Superior temporal gyrus (tissue), 1 donor: ENCODE measurements around the gene GFI1B.

Experiments used
- DNase-seq: peaks from one replicate; pipeline ENCODE4 v3.0.0-alpha.2; 2016; ENCODE audit errors: extremely low spot score

GFI1B gene

GRCh38 chr9:133009906-133010582 lies 31.6 kb downstream of the GFI1B start:
- DNase-seq: no peak

DNA sequence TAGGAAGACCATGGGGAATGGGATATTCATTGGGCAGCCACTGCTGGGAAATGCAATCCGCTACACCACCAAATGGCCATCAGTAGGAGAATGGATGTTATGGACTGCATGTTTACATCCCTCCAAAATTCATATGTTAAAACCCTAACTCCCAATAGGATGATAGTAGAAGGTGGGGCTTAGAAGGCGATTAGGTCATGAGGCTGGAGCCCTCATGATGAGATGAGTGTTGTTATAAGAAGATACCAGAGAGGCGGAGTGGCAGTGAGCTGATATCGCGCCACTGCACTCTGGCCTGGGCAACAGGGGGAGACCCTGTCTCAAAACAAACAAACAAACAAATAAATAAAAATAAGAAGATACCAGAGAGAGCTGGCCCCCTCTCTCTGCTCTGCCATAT lies 36.2 kb downstream of the GFI1B start:
- no peak for DNase-seq

DNA sequence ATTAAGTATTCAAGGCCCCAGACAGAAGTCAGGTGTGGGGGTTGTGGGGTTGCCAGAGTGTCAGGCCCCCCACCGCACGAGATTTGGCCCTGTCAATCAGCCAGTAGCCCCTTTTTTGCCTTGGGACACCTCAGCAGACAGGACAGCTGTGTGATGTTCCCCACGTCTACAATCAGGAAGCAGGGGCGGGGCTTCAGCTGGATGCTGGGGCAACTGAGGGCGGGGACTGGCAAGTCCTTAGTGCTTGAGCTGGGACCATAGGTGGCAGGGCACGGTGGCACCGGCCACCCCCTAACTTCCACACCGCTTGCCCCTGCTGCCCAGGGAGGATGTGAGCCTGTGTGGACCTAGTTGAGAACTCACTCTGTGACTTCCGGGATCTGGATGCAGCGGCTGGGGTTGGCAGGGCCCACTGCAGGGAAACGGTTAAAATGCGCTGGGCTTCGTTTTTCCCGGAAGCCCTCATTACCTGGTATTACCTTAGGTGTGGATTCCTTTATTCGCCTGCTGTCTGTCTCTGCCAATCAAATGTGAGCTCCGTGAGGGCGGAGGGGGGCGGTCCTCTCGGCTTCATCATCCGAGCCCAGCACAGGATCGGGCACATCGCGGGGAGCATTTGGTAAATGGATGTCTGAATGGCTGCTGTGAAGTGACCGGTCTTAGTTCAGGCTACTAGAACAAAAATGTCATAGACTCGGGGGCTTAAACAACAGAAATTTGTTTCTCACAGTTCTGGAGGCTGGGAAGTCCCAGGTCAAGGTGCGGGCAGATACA lies 44.8 kb downstream of the GFI1B start:
- no peak for DNase-seq

GRCh38 chr9:133026426-133026825 lies 47.9 kb downstream of the GFI1B start:
- no peak for DNase-seq

GRCh38 chr9:133027134-133027533 lies 48.6 kb downstream of the GFI1B start:
- DNase-seq: no peak

DNA sequence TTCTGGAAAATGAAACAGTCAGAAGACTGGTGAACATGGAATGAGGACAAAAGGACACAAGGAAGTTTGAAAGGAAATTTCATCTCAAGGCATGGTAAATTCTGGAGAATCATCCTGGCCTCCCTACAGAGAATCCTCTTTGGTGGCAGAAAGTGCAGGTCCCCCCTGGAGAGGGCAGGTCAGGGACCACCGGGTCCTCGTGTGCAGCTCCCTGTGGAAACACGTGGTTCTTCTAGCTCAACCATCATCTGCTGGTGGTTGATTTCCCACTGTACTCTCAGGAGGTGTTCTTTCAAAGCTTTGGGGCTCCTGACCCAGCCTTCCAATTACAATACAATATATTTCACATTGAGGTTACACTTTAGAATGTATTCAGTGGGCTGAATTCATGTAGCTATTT lies 49.7 kb downstream of the GFI1B start:
- DNase-seq: no peak

DNA sequence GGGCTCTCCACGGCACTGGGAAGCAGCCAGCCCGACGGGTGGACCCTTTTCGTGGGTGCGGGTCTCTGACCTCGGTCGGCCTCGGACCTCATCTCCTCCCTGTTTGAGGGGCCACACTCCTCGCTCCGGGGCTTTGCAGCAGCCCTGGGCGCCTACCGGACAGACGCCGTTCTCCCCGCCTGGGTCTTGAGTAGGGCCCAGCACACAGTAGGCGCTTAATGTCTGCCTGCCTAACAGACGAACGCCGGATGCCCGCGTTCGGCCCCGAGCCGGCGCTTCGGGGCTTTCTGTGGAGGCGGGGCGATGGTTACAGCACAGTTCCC lies 51.5 kb downstream of the GFI1B start:
- DNase-seq: no peak

GRCh38 chr9:133030317-133031129 lies 52.0 kb downstream of the GFI1B start, which contains the start of gene GTF3C5:
Gene GTF3C5, plus strand, starts transcription at chr9:133030997. Its CDS starts 15 bp downstream, at chr9:133031012.
- peak; percentile 100 for DNase-seq

GRCh38 chr9:133031130-133031422 lies 52.6 kb downstream of the GFI1B start:
- DNase-seq: no peak

GRCh38 chr9:133031496-133031911 lies 53.0 kb downstream of the GFI1B start:
- DNase-seq: no peak

GRCh38 chr9:133032171-133032570 lies 53.7 kb downstream of the GFI1B start:
- no peak for DNase-seq

- DNase-seq: no peak
These were observed 57.2 kb downstream of the GFI1B start for GRCh38 chr9:133035669-133036068.

DNA sequence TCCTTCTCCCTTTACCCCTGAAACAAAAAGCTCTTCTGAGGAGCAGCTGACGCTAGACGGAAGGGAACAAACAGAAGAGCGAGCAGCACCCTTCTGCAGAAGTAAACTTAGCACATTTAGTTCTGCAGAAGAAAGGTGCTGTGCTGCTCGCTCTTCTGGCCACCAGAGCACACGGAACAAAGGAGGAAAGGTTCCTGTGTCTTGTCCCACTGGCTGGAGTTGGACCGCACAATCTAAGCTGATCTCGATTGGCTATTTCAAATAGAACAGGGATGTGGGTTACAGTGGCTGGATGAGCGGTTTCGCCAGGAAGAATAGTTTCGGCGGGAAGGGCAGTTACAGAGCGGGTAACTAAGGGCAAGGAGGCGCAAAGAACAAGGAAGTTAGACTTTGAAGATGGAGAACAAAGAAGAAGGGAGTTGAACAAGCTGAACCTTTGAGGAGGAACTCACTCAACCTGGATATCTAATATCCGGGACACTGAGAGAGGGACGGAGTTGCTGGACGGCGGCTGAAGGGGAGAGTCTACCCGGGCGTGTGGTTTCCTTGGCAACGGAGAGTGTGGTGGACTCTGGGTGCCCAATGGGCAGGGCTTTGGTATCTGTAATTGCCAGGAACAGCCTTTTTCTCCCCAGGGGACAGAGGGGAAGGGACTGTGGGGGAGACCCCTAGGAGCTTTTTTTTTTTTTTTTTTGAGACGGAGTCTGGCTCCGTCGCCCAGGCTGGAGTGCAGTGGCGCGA lies 59.5 kb downstream of the GFI1B start:
- DNase-seq: no peak

- DNase-seq: peak; percentile 69
These were observed 62.5 kb downstream of the GFI1B start for GRCh38 chr9:133040892-133041479.
